GM18502 (cell line): ENCODE results near the gene IL1RN.

Source experiments
- ATAC-seq: cut with Tn5 transposase; IDR thresholded peaks from one replicate; pipeline ENCODE4 v1.9.1; 2021; ENCODE audit warnings: mild to moderate bottlenecking; ENCODE audit not compliant: unreplicated experiment, poor library complexity

Gene IL1RN

DNA sequence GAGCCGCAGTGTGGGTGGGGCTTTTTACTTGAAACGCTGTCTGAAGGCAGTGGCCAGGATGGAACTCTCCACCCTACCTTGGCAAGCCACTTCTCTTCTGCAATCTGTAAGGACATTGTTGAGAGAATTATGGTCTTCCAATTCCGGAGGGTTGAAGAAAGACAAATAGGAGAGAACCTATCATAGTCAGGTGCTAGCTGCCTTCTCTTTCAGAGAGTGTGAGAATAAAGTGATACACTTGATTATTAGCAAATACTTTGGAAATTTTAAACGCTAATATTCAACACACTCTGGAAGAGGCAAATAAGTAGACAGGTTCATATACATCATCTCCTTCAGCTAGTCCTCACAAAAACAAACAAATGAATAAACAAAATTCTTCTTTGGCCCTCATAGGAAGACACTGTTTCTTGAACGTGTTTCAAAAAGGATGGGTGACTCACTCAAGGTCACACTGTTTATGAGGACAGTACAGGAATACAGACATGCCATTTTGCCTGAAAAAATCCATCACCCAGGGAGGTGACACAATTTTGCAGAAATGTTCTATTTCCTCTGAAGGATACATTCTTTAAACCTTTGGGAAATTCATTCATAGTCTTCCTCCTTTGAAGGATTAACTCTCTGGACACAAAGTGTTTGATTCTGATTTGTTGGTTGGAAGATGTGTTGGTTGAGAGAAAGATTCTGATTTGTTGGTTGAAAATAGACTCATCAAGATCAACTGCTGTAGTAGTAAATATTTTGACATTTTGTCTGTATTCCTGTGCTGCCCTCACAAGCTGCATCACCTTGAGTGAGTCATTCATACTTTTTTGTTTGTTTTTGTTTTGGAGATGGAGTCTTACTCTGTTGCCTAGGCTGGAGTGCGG is 2.2 kb upstream of the IL1RN start:
- no peak for ATAC-seq

DNA sequence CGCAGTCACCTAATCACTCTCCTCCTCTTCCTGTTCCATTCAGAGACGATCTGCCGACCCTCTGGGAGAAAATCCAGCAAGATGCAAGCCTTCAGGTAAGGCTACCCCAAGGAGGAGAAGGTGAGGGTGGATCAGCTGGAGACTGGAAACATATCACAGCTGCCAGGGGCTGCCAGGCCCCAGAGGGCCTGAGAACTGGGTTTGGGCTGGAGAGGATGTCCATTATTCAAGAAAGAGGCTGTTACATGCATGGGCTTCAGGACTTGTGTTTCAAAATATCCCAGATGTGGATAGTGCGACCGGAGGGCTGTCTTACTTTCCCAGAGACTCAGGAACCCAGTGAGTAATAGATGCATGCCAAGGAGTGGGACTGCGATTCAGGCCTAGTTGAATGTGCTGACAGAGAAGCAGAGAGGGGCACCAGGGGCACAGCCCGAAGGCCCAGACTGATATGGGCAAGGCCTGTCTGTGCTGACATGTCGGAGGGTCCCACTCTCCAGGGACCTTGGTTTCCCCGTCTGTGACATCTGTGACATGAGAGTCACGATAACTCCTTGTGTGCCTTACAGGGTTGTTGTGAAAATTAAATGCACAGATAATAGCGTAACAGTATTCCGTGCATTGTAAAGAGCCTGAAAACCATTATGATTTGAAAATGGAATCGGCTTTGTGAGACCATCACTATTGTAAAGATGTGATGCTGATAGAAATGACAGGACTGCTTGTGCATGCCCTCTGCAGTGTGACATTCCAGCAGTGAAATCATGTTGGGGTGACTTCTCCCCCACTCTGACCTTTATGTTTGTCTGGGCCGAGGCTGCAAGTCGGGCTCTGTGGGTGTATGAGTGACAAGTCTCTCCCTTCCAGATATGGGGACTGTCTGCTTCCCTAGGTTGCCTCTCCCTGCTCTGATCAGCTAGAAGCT is 510 bp downstream of the IL1RN start:
- no peak for ATAC-seq

GRCh38 chr2:113129519-113130078 is 2.2 kb downstream of the IL1RN start:
- ATAC-seq = no peak

- no peak for ATAC-seq
Observed at GRCh38 chr2:113131352-113132185, 4.2 kb downstream of the IL1RN start.

DNA sequence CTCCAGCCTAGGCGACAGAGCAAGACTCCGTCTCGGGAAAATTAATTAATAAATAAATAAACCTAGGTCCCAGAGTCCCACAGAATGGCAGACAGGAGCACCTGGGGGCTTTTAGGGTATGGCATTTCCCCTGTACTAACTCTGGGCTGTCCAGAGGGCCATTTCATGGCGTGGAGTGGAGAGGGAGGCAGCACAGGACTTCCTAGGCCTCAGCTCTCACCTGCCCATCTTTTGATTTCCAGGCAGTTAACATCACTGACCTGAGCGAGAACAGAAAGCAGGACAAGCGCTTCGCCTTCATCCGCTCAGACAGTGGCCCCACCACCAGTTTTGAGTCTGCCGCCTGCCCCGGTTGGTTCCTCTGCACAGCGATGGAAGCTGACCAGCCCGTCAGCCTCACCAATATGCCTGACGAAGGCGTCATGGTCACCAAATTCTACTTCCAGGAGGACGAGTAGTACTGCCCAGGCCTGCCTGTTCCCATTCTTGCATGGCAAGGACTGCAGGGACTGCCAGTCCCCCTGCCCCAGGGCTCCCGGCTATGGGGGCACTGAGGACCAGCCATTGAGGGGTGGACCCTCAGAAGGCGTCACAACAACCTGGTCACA is 5.1 kb downstream of the IL1RN start:
- no peak for ATAC-seq

DNA sequence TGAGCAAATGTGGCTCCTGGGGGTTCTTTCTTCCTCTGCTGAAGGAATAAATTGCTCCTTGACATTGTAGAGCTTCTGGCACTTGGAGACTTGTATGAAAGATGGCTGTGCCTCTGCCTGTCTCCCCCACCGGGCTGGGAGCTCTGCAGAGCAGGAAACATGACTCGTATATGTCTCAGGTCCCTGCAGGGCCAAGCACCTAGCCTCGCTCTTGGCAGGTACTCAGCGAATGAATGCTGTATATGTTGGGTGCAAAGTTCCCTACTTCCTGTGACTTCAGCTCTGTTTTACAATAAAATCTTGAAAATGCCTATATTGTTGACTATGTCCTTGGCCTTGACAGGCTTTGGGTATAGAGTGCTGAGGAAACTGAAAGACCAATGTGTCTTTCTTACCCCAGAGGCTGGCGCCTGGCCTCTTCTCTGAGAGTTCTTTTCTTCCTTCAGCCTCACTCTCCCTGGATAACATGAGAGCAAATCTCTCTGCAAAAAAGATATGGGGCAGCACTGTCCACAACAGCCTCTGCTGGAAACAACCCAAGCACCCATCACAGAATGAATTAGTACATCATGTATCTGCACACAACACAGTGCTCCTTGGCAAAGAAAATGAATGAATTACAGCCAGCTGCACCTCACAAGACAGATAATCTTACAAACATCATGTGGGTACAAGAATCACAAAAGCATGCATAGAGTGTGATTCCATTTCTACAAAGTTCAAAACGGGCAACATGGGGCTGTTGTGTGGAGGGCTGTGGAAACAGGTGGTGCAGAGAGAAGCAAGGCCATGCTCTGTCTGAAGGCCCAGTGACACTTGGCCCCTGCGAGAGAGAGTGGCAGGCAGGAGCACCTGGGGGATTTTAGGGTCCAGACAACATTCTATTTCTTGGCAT is 6.6 kb downstream of the IL1RN start:
- ATAC-seq = no peak

- no peak for ATAC-seq
Observed at GRCh38 chr2:113134717-113135116, 7.3 kb downstream of the IL1RN start.

- no peak for ATAC-seq
Observed at GRCh38 chr2:113135317-113135716, 7.9 kb downstream of the IL1RN start.

GRCh38 chr2:113136828-113137775 is 9.7 kb downstream of the IL1RN start:
- ATAC-seq = no peak

DNA sequence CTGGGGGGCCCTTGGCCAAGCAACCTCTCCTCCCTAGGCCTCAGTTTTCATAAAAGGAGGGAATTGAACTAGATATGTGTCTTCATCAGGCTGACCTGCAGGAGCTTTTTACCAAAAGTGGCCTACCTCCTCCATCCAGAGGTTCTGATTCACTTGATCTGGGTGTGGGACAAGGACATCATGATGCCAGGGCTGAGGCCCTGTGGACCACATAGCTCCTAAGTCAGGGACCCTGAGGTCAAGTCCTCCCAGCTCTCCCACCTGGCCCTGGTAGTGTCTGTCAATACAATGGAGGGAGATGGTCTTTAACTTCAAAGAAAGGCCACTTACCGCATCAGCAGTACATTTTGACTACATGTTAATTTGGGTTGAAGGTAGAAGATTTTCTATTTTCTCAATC is 10.4 kb downstream of the IL1RN start:
- no peak for ATAC-seq

GRCh38 chr2:113138428-113139322 is 11.3 kb downstream of the IL1RN start:
- peak; percentile 58 for ATAC-seq

DNA sequence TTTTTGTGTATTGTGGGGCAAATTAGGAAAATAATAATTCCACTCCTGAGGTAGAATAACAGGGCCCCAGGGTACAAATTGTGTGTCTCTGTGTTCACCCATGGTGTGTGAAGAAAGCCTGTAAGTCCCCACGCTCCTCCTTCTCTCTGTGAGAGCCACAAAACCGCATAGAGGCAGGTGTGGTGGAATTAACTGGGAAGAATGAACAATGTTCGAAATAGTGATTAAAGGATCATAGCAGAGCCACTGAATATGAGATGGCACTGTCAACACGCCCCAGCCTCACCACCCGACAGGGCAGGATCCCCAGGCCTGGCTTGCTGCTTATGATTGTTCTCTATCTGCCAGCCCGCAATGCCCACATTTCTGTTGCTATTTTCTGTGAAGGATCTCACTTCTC is 14.1 kb downstream of the IL1RN start:
- ATAC-seq = no peak

DNA sequence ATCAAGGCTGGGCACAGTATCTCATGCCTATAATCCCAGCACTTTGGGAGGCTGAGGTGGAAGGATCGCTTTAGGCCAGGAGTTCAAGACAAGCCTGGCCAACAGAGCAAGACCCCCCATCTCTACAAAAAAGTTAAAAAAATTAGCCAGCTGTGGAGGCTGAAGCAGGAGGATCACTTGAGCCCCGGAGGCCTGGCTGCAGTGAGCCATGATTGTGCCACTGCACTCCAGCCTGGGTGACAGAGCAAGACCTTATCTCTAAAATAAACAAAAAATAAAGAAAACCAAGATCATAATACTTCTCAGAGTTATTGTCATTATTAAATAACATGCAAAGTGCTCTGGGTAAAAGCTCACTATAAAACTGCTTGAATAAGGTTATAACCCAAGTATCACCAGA is 14.9 kb downstream of the IL1RN start:
- no peak for ATAC-seq

GRCh38 chr2:113144259-113144658 is 16.9 kb downstream of the IL1RN start:
- no peak for ATAC-seq

- no peak for ATAC-seq
Observed at GRCh38 chr2:113148606-113149552, 21.5 kb downstream of the IL1RN start.
